A673 (cell line): ENCODE measurements around the gene GCNT1.

Experiments used
- EZH2 ChIP-seq: fragments of 200-600 bp; sonication (generic); IDR thresholded peaks from 2 replicates; pipeline ENCODE4 v1.6.1; 2017; ENCODE audit warnings: borderline replicate concordance, low read depth, mild to moderate bottlenecking, mixed read lengths, antibody characterized with exemption, low read length; ENCODE audit not compliant: poor library complexity, severe bottlenecking
- TF ChIP-seq, protein P1 (sequence below): fragments of 300-800, 200-600 bp; sonication (generic); conservative IDR thresholded peaks from 2 replicates; pipeline ENCODE4 v1.5.1; 2017; ENCODE audit warnings: low read depth, mild to moderate bottlenecking, antibody characterized with exemption, low read length, moderate library complexity, mixed read lengths

DNA sequence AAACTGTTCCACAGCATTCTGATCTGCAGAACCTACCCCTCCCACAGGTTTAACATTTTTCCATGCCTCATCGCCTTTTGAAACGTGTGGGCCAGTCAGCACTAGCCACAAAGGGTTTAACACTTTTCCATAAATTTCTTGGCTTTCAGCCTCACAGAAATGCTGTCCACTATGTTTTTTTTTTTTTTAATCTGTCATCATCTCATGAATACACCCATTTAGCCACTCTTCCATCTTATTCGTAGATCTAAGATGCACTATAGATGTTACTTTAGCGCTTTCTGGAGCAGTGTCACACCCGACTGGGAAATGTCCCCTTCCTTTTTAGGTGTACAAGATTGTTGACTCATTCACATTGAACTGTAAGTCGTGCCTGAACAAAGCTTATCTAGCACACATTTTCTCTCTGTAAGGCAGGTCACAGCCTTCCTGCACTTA lies 62.3 kb downstream of the GCNT1 start:
- TF ChIP-seq, protein P1, sequence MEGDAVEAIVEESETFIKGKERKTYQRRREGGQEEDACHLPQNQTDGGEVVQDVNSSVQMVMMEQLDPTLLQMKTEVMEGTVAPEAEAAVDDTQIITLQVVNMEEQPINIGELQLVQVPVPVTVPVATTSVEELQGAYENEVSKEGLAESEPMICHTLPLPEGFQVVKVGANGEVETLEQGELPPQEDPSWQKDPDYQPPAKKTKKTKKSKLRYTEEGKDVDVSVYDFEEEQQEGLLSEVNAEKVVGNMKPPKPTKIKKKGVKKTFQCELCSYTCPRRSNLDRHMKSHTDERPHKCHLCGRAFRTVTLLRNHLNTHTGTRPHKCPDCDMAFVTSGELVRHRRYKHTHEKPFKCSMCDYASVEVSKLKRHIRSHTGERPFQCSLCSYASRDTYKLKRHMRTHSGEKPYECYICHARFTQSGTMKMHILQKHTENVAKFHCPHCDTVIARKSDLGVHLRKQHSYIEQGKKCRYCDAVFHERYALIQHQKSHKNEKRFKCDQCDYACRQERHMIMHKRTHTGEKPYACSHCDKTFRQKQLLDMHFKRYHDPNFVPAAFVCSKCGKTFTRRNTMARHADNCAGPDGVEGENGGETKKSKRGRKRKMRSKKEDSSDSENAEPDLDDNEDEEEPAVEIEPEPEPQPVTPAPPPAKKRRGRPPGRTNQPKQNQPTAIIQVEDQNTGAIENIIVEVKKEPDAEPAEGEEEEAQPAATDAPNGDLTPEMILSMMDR = no peak
- TF ChIP-seq EZH2 = no peak
